GM12872 (cell line): ENCODE data around the gene NCSTN.

Source experiments
- TF ChIP-seq, protein P1 (sequence below): IDR thresholded peaks from 3 replicates; pipeline ENCODE4 v1.5.1; 2011; ENCODE audit warnings: low read depth, mild to moderate bottlenecking, low read length, moderate library complexity; ENCODE audit not compliant: insufficient read depth

Gene NCSTN

DNA sequence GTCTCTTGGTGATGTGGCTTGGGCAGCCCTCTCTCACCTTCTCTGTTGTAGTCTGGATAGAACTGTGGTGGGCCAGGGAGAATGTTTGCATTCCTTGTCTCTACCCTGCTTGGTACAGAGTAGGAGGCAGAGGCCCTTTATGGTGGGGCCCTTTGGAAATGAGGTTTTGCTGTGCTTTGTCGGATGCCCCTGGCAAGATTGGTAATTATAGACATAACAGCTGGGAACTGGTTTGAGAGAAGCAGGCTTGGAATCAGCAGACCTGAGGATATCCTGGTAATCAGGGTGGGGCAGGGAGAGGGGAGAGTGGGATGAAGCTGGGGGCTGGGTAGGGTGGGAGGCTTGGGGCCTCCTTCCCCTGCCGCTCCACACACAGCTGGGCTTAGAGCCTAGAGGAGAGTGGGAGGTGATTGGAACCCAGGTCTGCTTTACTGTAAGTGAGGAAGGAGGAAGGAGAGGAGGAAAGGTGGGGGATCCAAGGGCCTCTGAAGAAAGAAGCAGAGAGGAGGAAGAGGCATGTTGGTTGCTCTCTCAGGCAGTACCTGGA, 62.2 kb downstream of the NCSTN start:
- TF ChIP-seq, protein P1, sequence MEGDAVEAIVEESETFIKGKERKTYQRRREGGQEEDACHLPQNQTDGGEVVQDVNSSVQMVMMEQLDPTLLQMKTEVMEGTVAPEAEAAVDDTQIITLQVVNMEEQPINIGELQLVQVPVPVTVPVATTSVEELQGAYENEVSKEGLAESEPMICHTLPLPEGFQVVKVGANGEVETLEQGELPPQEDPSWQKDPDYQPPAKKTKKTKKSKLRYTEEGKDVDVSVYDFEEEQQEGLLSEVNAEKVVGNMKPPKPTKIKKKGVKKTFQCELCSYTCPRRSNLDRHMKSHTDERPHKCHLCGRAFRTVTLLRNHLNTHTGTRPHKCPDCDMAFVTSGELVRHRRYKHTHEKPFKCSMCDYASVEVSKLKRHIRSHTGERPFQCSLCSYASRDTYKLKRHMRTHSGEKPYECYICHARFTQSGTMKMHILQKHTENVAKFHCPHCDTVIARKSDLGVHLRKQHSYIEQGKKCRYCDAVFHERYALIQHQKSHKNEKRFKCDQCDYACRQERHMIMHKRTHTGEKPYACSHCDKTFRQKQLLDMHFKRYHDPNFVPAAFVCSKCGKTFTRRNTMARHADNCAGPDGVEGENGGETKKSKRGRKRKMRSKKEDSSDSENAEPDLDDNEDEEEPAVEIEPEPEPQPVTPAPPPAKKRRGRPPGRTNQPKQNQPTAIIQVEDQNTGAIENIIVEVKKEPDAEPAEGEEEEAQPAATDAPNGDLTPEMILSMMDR: no peak

DNA sequence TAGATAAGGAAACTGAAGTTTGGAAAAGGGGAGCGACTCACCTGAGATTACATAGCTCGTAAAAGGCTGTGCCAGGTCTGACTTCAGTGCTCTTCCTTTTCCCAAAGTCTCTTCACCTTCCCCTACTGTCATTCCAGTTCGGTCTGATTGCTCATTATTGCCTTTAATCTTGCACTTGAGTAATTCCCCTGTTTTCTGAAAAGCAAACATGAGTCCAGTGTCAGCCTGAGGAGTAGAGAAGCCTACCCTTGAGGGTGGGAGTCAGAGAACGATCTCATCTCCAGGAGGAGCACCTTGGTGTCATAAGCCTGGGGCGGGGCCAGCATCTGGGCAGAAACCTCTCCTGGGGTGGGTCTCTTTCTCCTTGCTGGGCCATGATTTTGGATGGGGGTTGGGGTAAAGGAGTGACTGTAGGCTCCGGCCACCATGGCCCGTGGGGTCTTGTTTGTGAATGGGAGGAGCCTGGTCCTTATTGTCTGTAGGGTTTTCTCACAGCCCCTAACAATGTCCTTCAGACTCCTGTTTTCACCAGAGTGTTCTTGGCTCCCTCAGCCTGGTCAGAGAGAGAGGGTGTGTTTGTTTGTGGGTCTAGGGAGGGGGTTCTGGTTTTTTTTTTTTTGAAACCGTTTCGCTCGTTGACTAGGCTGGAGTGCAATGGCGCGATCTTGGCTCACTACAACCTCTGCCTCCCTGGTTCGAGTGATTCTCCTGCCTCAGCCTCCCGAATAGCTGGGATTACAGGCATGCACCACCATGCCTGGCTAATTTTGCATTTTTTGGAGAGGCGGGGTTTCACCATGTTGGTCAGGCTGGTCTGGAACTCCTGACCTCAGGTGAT, 63.2 kb downstream of the NCSTN start:
- TF ChIP-seq, protein P1: no peak

DNA sequence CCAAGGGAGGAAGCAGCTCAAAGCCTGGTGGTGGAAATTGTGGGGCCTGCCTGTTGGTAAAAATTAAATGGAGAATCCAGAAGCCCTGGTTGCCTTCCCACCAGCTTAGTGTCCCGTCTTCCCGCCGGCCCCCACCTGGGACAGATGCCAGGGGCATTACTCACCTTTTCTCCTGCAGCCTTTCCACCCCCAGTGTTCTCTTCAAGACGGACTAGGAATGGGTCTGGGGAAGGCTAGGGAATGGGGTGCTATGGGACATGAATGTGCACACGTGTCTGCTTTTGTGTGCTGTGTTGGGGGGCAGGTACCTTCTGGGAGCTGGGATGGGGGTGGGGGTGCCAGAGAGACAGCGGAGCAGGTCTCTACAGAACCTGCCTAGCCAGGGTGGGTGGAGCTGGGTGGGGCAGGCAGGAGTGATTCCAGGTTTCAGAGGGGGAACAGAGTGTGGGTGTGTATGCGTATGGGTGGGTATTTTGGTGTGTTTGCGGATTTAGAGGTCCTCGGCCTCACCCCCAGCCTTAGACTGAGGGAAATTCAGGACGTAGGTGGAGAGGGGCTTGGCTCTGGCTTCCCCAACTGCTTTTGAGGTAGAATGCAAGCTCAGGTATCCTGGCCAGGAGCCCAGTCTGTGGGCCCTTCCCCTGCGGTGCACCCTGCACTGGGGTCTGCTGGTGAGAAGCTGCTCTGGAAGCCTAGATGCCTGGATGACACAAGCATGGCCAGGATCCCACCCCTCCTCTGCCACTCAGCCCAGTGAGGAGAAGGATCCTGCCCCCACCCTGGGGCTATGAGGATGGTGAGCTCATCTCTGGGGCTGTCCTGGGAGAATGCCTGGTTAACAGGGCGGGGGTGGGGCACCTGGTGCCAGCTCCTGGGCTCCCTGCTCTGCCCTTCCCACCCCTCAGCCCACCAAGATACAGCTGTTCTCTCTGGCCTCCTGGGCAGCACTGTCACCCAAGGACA, 64.9 kb downstream of the NCSTN start:
- TF ChIP-seq, protein P1: no peak
